HG03175 (cell line): ENCODE results near the gene MTUS2.

ENCODE experiments used
- ATAC-seq: cut with Tn5 transposase; IDR thresholded peaks from one replicate; pipeline ENCODE4 v1.9.1; 2021; ENCODE audit warnings: mild to moderate bottlenecking, moderate library complexity; ENCODE audit not compliant: unreplicated experiment

Gene MTUS2

GRCh38 chr13:29537736-29538651 lies 717.9 kb downstream of the MTUS2 start:
- no peak for ATAC-seq

- ATAC-seq, result no peak
Observed at GRCh38 chr13:29538652-29539040, 718.5 kb downstream of the MTUS2 start.

GRCh38 chr13:29539856-29540255 lies 719.7 kb downstream of the MTUS2 start:
- no peak for ATAC-seq

DNA sequence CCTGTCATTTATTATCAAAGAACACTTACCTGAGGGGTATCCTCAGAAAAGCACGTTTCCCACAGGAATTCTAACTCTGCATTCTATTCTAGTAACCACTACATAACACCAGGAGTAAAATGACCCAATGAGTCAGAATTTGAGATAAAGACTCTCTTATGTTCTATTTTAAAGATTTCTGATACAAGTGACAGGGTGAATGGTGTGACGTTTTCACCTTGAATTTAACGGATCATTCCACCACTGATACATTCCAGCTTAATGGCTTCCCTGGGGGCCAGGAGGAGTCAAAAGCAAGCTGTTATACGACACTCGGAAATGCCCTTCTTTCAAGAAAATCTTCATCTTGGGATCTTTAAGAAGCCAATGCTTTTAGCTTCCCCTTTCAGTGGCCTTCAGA lies 720.2 kb downstream of the MTUS2 start:
- no peak for ATAC-seq

GRCh38 chr13:29540799-29541198 lies 720.7 kb downstream of the MTUS2 start:
- no peak for ATAC-seq

- ATAC-seq, result no peak
Observed at GRCh38 chr13:29541400-29541799, 721.3 kb downstream of the MTUS2 start.

DNA sequence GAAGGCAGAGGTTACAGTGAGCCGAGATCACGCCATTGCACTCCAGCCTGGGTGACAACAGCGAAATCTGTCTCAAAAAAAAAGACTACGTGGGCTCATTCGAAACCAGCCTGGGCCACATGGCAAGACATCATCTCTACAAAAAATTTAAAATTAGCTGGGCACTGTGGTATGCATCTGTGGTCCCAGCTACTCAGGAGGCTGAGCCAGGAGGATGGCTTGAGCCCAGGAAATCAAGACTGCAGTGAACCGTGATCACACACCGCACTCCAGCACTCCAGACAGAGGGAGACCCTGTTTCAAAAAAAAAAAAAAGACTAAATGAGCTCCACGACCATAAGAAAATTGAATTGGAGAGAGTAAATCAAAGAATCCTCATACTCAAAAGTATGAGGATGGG lies 722.2 kb downstream of the MTUS2 start:
- ATAC-seq, result no peak

GRCh38 chr13:29543230-29544215 lies 723.4 kb downstream of the MTUS2 start:
- peak; percentile 96 for ATAC-seq

DNA sequence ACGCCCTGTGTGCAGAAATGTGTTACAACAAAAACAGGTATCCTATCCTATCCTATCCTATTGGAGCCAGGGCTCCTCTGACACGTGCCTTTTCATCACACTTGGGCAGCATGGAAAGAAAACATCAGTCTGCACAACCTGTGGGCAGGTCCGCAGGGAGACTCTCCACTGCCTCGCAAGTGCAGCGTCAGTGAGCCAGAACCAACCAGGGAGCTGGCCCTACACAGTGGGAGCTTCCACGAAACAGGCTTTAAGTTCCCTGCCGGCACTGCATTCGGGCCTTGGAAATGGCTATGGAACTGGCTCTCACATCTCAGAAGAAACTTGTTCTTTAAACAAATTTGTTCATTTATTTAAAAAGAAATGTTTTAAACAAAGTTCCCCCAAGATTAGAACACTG lies 725.8 kb downstream of the MTUS2 start:
- ATAC-seq, result no peak

GRCh38 chr13:29546662-29547061 lies 726.5 kb downstream of the MTUS2 start:
- no peak for ATAC-seq

DNA sequence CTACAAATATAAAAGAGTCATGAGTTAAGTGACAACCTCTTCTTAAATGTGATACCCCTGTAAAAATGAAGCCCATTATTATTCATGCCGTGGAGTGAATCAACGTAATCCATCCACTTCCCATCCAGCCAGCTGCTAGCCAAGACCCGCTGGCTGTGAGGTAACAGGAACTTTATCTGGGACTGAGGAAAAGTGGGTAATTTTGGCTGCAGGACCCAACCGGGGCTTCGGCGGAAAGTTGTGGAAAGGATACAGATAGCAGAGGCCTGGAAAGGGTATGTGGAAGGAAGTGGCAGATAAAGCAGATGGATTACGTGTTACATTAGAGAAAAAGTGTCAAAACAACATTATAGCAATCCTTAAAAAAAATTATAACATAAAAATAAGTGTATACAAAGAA lies 727.0 kb downstream of the MTUS2 start:
- no peak for ATAC-seq

- no peak for ATAC-seq
Observed at GRCh38 chr13:29548722-29549121, 728.6 kb downstream of the MTUS2 start.

- no peak for ATAC-seq
Observed at GRCh38 chr13:29550430-29550988, 730.4 kb downstream of the MTUS2 start.

DNA sequence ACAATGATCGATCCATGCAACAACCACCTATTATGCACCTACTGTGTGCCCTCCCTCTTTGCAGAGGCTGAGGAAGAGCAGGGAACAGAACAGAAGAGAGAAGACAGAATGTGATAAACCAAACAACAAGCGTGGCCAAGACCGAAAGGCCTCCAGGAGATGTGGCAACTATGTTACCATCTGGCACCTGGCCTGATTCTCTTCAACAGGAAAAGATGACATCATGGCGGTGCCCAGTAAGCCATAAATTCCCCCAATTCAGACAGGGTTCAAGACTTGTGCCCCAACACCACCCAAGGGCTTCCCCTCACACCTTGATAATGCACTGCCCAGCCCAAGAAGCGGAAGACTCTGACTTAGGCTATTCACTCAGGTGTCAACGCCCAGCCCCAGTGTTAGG lies 731.1 kb downstream of the MTUS2 start:
- ATAC-seq, result no peak
